ACC112 (cell line): ENCODE measurements around the gene KLF17.

Source experiments
- H2AFZ ChIP-seq: fragments of 200-600 bp; sonication (generic); one replicate; pipeline ENCODE4 v1.6.0; 2017; ENCODE audit warnings: antibody characterized with exemption, low read length; ENCODE audit not compliant: unreplicated experiment
- H3K27ac ChIP-seq: fragments of 200-600 bp; sonication (generic); 2 replicates; pipeline ENCODE4 v1.5.1; 2014; ENCODE audit warnings: low read depth, mild to moderate bottlenecking, antibody characterized with exemption, low read length, moderate library complexity
- H3K27me3 ChIP-seq: fragments of 200-600 bp; sonication (generic); 2 replicates; pipeline ENCODE4 v1.6.1; 2014; ENCODE audit warnings: mild to moderate bottlenecking, antibody characterized with exemption, low read length, moderate library complexity, mixed read lengths; ENCODE audit not compliant: insufficient read depth
- H3K36me3 ChIP-seq: fragments of 200-600 bp; sonication (generic); 2 replicates; pipeline ENCODE4 v1.6.1; 2016; ENCODE audit warnings: mild to moderate bottlenecking, antibody characterized with exemption, low read length, moderate library complexity, mixed read lengths; ENCODE audit not compliant: insufficient read depth
- H3K4me1 ChIP-seq: fragments of 200-600 bp; sonication (generic); one replicate; pipeline ENCODE4 v1.6.1; 2016; ENCODE audit warnings: low read length, mixed read lengths; ENCODE audit not compliant: insufficient read depth, unreplicated experiment, control insufficient read depth
- H3K4me3 ChIP-seq: fragments of 200-600 bp; sonication (generic); 2 replicates; pipeline ENCODE4 v1.5.1; 2014; ENCODE audit warnings: mild to moderate bottlenecking, low read depth, low read length
- H3K79me2 ChIP-seq: fragments of 200-600 bp; sonication (generic); one replicate; pipeline ENCODE4 v1.6.0; 2016; ENCODE audit warnings: low read length; ENCODE audit not compliant: control insufficient read depth, unreplicated experiment, insufficient read depth

KLF17 gene, protein sequence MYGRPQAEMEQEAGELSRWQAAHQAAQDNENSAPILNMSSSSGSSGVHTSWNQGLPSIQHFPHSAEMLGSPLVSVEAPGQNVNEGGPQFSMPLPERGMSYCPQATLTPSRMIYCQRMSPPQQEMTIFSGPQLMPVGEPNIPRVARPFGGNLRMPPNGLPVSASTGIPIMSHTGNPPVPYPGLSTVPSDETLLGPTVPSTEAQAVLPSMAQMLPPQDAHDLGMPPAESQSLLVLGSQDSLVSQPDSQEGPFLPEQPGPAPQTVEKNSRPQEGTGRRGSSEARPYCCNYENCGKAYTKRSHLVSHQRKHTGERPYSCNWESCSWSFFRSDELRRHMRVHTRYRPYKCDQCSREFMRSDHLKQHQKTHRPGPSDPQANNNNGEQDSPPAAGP

DNA sequence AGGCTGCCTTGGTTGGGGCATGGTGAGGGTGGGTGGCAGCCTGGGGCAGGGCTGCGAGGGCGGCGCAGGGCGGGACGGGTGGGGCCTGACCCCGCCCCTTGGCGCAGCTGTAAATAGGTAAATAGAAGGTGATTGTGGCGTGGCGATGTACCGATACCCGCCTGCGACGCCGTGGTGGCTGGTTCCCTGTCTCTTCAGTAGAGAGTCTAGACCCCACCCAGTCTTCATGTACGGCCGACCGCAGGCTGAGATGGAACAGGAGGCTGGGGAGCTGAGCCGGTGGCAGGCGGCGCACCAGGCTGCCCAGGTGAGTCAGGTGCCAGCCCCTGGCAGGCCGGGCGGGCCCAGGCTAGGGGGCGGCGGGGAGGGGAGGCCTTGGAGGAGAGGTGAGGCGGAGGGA is at the start of gene KLF17:
TSS of gene KLF17 (plus strand) at position 140 of the 400 bp plus-strand sequence. CDS start at position 227, 87 bp downstream.
- H2AFZ ChIP-seq: no peak within 1 kb of the TSS
- no peak within 1 kb of the TSS for H3K4me3 ChIP-seq
- no peaks in the 10 kb centered on the region for H3K4me1 ChIP-seq
- H3K27ac ChIP-seq: no peak within 1 kb of the TSS
- H3K79me2 ChIP-seq: no peaks in the 10 kb centered on the region
- H3K36me3 ChIP-seq: no peaks in the 10 kb centered on the region
- 0 out of 2 replicates have a peak, but pooled peaks cover 4% of the 10 kb centered on the region for H3K27me3 ChIP-seq

DNA sequence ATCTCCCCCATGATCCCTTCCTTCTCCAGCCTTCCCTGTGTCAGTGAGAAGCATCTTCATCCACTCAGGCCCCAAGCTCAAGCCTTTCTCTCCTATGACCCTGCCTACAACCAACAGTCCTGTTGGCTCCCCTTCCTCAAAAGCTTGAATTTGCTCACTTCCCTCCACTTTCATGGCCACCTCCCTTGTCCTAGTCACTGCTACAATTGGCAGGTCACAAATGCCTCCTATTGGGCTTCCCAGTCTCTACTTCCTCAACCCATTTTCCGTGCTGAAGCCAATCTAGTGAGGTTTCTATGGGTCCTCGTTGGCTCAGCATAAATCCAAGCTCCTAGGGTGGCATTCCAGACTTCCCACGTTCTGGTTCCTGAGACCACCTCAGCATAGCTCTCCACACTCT is 47.2 kb upstream of the KLF17 start:
- no peak overlapping the region for H3K4me3 ChIP-seq
- no peaks in the 10 kb centered on the region for H3K79me2 ChIP-seq
- no peaks in the 10 kb centered on the region for H3K36me3 ChIP-seq
- peaks cover 6% of the 10 kb centered on the region for H3K4me1 ChIP-seq
- no peaks in the 10 kb centered on the region for H3K27me3 ChIP-seq
- no peak overlapping the region for H3K27ac ChIP-seq
- no peak overlapping the region for H2AFZ ChIP-seq

DNA sequence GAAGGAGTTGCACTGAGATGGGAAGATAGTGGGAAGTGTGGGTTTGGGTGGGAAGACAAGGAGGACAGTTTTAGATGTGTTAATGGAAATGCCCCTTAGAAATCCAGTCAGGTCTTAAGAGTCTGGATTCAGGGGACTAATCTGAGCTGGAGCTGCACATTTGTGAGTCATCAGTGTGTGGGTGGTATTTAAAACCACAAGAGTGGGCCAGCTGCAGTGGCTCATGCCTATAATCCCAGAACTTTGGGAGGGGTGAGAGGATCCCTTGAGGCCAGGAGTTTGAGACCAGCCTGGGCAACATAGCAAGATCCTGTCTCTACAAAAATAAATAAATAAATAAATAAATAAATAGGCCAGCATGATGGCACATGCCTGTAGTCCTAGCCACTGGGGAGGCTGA is 46.4 kb upstream of the KLF17 start:
- H3K4me3 ChIP-seq: no peak overlapping the region

DNA sequence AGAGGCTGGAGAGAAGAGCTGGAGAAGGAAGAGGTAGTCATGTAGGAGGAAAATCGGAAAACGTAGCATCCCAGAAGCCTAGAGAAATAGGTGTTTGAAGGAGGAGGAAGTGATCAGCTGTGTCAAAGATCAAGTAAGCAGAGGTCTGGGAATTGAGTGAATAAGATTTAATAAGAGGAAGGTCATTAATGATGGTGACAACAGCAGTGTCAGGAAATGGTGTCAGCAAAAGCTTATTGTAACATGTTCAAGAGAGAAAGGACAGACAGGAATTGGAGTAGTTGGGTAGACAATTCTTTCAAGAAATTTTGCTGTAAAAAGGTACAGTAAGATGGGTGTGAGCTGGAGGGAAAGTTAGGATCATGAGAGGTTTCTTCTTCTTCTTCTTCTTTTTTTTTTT is 45.8 kb upstream of the KLF17 start:
- Histone ChIP-seq H3K27ac (no peak overlapping the region), H3K4me1 (peaks cover 6% of the 10 kb centered on the region), H3K27me3 (no peaks in the 10 kb centered on the region), H2AFZ (no peak overlapping the region), H3K4me3 (no peak overlapping the region), H3K79me2 (no peaks in the 10 kb centered on the region), H3K36me3 (no peaks in the 10 kb centered on the region)

More for the DNA sequence above, 46.4 kb upstream of the KLF17 start:
- H2AFZ ChIP-seq: no peak overlapping the region
- H3K27me3 ChIP-seq: no peaks in the 10 kb centered on the region
- no peaks in the 10 kb centered on the region for H3K36me3 ChIP-seq
- H3K27ac ChIP-seq: no peak overlapping the region
- no peaks in the 10 kb centered on the region for H3K79me2 ChIP-seq
- peaks cover 6% of the 10 kb centered on the region for H3K4me1 ChIP-seq

DNA sequence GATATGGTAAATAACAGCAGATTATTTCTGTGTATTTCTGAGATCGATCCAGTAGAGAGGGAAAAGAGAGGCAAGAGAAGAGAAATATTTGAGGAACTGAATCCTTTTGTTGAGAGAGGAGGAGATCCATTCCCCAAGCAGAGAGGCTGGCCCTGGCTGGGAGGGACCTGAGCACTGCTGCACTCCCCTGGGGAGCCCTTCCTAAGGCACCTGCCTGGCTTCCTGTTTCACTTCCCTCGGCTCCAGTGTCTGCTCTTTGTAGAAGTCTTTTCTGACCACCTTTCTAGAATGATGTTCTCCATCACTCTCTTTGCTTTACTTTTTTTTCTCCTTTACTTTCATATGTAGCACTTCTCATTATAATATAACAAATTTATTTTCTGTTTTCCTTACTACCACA is 45.1 kb upstream of the KLF17 start:
- Histone ChIP-seq H2AFZ (no peak overlapping the region), H3K36me3 (no peaks in the 10 kb centered on the region), H3K4me3 (no peak overlapping the region), H3K27me3 (no peaks in the 10 kb centered on the region), H3K79me2 (no peaks in the 10 kb centered on the region), H3K4me1 (peaks cover 6% of the 10 kb centered on the region), H3K27ac (no peak overlapping the region)

DNA sequence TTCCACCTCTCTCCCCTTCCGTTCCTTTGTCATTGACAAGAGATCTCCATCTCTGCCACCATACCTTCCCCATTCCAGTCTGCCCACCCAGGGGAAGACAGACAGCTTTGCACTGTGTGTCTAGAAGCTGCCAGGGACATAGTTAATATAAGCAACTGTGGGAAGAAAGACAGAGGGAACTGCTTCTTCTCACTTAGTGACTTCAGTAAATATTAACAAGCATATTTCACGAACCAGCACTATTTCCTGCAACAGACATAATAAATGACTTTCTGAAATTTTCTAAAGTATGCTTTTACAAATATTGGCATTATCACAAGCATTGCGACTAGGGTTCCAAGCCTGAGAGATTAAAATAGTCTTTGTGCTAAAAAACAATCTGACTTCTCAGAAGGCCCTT is 44.2 kb upstream of the KLF17 start:
- H2AFZ ChIP-seq: no peak overlapping the region

DNA sequence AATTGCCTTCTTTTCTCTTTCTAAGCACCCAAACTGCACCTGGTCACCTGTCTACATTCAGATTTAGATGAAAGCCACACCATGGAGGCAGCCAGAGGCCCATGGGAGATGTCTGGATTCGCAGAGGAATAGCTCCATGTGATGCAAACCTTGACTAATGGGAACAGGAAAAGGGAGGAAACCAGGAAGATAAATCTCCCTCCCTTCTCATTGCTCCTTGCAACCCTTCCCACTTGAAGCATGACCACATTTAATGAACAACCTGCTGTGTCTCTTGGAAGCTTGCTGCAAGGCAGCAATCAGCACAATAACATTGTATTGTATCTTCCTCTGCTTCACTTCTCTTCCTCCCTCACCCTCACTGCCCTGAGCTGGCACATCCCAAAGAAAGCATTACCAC is 42.6 kb upstream of the KLF17 start:
- no peaks in the 10 kb centered on the region for H3K36me3 ChIP-seq
- H3K4me1 ChIP-seq: peaks cover 6% of the 10 kb centered on the region
- no peak overlapping the region for H3K27ac ChIP-seq
- no peaks in the 10 kb centered on the region for H3K79me2 ChIP-seq
- no peak overlapping the region for H2AFZ ChIP-seq
- no peaks in the 10 kb centered on the region for H3K27me3 ChIP-seq
- H3K4me3 ChIP-seq: no peak overlapping the region

More for the DNA sequence above, 44.2 kb upstream of the KLF17 start:
- Histone ChIP-seq H3K27me3 (no peaks in the 10 kb centered on the region), H3K27ac (no peak overlapping the region), H3K4me3 (no peak overlapping the region), H3K79me2 (no peaks in the 10 kb centered on the region), H3K36me3 (no peaks in the 10 kb centered on the region), H3K4me1 (peaks cover 6% of the 10 kb centered on the region)

DNA sequence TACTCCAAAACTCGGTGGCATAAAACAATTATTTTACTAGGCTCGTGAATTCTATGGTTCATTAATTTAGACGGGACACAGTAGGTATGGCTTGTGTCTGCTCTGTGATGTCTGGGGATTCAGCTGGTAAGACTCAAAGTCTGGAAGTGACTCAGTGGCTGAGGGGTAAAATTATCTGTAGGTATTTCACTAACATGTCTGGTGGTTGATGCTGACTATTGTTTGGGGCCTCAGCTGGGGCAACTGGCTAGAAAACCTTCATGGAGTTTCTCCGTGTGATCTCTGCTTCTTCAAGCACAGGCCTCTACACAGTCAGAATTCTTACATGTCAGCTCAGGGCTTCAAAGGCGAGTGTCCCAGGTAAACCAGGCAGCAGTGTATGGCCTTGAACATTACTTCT is 41.2 kb upstream of the KLF17 start:
- H3K36me3 ChIP-seq: no peaks in the 10 kb centered on the region
- H3K4me1 ChIP-seq: no peaks in the 10 kb centered on the region
- no peak overlapping the region for H2AFZ ChIP-seq
- no peaks in the 10 kb centered on the region for H3K27me3 ChIP-seq
- no peak overlapping the region for H3K4me3 ChIP-seq
- no peak overlapping the region for H3K27ac ChIP-seq
- H3K79me2 ChIP-seq: no peaks in the 10 kb centered on the region

DNA sequence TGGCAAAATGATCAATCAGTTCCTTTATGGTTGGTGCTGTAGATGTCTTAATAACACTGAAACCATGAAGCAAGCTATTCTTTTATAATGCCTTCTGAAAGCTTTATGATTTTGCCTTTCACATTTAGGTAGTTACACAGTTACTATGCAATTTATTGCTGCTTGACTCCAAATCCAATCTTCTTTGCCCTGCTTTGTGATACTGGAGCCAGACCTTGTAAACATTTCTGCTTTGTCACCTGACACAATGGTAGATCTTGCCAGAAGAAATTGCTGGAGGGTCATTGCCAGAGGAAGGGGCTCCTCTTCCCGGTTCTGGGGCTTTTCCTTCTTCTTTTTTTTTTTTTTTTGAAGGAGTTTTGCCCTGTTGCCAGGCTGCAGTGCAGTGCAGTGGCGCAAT is 40.5 kb upstream of the KLF17 start:
- H3K4me1 ChIP-seq: no peaks in the 10 kb centered on the region
- no peak overlapping the region for H3K4me3 ChIP-seq
- H3K36me3 ChIP-seq: no peaks in the 10 kb centered on the region
- H2AFZ ChIP-seq: no peak overlapping the region
- H3K79me2 ChIP-seq: no peaks in the 10 kb centered on the region
- H3K27ac ChIP-seq: no peak overlapping the region
- H3K27me3 ChIP-seq: no peaks in the 10 kb centered on the region

DNA sequence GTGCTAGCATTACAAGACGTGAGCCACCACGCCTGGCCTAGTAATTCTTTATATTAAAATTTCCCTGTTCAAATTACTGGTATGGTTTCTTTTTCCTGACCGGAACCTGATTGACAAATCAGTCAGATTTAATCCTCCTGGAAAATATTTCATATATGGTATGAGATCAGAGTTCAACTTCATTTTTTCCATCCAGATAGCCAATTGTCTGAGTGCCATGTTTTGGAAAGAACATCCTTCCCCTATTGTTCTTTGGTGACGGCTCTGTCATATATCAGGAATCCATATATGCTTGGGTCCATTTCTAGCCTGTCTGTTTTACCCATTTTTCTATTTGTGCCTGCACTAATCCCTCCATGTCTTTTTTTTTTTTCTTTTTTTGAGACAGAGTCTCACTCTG is 39.1 kb upstream of the KLF17 start:
- Histone ChIP-seq H2AFZ (no peak overlapping the region), H3K4me1 (no peaks in the 10 kb centered on the region), H3K79me2 (no peaks in the 10 kb centered on the region), H3K36me3 (no peaks in the 10 kb centered on the region), H3K27me3 (no peaks in the 10 kb centered on the region), H3K4me3 (no peak overlapping the region), H3K27ac (no peak overlapping the region)

DNA sequence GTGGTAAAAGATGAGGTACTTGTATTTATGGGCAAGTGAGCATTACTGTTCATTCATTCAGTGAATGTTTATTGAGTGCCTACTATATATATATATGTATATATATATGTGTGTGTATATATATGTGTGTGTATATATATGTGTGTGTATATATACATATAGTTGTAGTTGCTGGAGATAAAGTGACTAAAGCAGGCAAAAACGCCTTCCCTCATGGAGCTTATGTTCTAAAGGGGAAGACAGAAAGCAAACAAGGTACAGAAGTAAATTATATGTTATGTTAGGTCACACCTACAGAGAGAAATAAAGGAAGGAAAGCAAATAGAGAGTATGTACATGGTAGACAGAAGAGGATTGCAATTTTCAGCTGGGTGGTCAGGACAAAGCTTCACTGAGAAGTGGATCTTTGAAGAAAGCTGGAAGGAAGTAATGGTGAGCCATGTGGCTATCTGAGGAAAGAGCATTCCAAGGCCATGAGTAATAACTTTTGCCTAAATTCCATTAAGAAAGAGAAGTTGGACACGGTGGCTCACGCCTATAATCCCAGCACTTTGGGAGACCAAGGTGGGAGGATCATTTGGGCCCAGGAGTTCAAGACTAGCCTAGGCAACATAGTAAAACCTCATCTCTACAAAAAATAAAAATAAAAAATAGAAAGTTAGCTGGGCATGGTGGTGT is 33.5 kb upstream of the KLF17 start:
- no peak overlapping the region for H3K4me3 ChIP-seq
- no peaks in the 10 kb centered on the region for H3K79me2 ChIP-seq
- peak overlapping the region; percentile 28 for H3K27ac ChIP-seq
- peak overlapping the region; percentile 44 for H2AFZ ChIP-seq
- no peaks in the 10 kb centered on the region for H3K27me3 ChIP-seq
- H3K36me3 ChIP-seq: no peaks in the 10 kb centered on the region
- H3K4me1 ChIP-seq: peaks cover 14% of the 10 kb centered on the region
